ENCODE data around the gene PRDX2.
A peak's percentile ranks its signal among the peaks of the same experiment; 100 is the strongest.

DNA sequence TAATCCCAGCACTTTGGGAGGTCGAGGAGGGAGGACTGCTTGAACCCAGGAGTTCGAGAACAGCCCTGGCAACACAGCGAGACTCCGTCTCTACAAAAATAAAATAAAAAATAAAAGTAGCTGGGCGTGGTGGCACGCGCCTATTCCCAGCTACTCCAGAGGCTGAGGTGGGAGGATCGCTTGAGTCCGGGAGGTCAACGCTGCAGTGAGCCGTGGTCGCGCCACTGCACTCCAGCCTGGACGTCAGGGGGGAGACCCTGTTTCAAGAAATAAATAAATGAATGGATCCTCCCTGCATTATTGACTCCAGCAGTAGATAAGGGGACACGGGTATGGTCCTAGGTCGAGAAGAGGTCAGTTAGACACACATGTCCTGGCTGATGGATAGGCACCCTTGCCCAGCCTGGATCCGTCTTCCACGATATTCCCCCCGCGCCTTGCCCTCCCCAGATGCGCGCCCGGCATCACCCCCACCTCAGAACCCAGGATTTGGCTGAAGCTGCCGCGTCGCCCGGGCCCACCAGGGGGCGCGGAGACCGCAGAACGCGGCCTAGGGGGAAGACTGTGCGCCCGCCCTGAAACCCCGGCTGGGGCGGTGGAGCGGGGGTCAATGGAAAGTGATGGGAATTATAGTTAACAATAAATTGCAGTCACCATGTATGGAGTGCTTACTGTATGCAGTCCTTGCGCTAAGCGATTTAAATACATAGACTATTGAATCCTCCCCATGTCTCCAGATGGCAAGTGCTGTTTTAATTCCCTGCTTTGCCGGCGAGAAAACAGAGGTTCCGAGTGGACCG is 24.2 kb downstream of the PRDX2 start:
- TF ChIP-seq, protein P1, sequence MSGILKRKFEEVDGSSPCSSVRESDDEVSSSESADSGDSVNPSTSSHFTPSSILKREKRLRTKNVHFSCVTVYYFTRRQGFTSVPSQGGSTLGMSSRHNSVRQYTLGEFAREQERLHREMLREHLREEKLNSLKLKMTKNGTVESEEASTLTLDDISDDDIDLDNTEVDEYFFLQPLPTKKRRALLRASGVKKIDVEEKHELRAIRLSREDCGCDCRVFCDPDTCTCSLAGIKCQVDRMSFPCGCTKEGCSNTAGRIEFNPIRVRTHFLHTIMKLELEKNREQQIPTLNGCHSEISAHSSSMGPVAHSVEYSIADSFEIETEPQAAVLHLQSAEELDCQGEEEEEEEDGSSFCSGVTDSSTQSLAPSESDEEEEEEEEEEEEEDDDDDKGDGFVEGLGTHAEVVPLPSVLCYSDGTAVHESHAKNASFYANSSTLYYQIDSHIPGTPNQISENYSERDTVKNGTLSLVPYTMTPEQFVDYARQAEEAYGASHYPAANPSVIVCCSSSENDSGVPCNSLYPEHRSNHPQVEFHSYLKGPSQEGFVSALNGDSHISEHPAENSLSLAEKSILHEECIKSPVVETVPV (CRISPR knock-in tag; IDR thresholded peaks at IDR 0.05) = no peak
- TF ChIP-seq ISL1 (CRISPR knock-in tag; IDR thresholded peaks at IDR 0.05) (no peak), ESRRG (CRISPR knock-in tag; IDR thresholded peaks at IDR 0.05) (no peak), SNAI2 (CRISPR knock-in tag; IDR thresholded peaks at IDR 0.05) (no peak), ZFP30 (CRISPR knock-in tag; IDR thresholded peaks at IDR 0.05) (no peak), ZNF70 (CRISPR knock-in tag; IDR thresholded peaks at IDR 0.05) (no peak), ZC3H10 (CRISPR knock-in tag; IDR thresholded peaks at IDR 0.05) (no peak), PPARA (CRISPR knock-in tag; IDR thresholded peaks at IDR 0.05; ENCODE audit: borderline replicate concordance) (no peak), ARNTL (CRISPR knock-in tag; IDR thresholded peaks at IDR 0.05; ENCODE audit: borderline replicate concordance, low read depth) (no peak), TOX (CRISPR knock-in tag; IDR thresholded peaks at IDR 0.05; ENCODE audit: borderline replicate concordance) (no peak), ZNF565 (CRISPR knock-in tag; conservative IDR thresholded peaks at IDR 0.05; ENCODE audit: low read depth) (no peak)
- TF ChIP-seq, protein P2, sequence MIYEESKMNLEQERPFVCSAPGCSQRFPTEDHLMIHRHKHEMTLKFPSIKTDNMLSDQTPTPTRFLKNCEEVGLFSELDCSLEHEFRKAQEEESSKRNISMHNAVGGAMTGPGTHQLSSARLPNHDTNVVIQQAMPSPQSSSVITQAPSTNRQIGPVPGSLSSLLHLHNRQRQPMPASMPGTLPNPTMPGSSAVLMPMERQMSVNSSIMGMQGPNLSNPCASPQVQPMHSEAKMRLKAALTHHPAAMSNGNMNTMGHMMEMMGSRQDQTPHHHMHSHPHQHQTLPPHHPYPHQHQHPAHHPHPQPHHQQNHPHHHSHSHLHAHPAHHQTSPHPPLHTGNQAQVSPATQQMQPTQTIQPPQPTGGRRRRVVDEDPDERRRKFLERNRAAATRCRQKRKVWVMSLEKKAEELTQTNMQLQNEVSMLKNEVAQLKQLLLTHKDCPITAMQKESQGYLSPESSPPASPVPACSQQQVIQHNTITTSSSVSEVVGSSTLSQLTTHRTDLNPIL (CRISPR knock-in tag; IDR thresholded peaks at IDR 0.05; ENCODE audit: low read depth) = no peak
- TF ChIP-seq, protein P3, sequence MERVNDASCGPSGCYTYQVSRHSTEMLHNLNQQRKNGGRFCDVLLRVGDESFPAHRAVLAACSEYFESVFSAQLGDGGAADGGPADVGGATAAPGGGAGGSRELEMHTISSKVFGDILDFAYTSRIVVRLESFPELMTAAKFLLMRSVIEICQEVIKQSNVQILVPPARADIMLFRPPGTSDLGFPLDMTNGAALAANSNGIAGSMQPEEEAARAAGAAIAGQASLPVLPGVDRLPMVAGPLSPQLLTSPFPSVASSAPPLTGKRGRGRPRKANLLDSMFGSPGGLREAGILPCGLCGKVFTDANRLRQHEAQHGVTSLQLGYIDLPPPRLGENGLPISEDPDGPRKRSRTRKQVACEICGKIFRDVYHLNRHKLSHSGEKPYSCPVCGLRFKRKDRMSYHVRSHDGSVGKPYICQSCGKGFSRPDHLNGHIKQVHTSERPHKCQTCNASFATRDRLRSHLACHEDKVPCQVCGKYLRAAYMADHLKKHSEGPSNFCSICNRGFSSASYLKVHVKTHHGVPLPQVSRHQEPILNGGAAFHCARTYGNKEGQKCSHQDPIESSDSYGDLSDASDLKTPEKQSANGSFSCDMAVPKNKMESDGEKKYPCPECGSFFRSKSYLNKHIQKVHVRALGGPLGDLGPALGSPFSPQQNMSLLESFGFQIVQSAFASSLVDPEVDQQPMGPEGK (CRISPR knock-in tag; IDR thresholded peaks at IDR 0.05; ENCODE audit: borderline replicate concordance) = peak; percentile 94; the same call in 1 of the 2 replicates

Data from SK-N-SH treated with all-trans-retinoic acid at 6 μM for 48 hours (cell line).